ENCODE results near the gene AGAP2.

- no peak for TF ChIP-seq POLR2A (IDR thresholded peaks at IDR 0.05)
- no peak for TF ChIP-seq CTCF (IDR thresholded peaks at IDR 0.05)
- no peak for TF ChIP-seq POLR2AphosphoS5 (IDR thresholded peaks at IDR 0.05)
- TF ChIP-seq EP300 (IDR thresholded peaks at IDR 0.05; ENCODE audit: low read depth), result no peak
These were observed 25.8 kb downstream of the AGAP2 start for GRCh38 chr12:57712701-57713100.

All from transverse colon (tissue), 4 donors.